ENCODE data around the gene RALGAPA2.

- TF ChIP-seq CTCF (IDR thresholded peaks at IDR 0.05) = no peak
- no peak for TF ChIP-seq POLR2A (IDR thresholded peaks at IDR 0.05)
Measured at GRCh38 chr20:20371083-20371482, 341.4 kb downstream of the RALGAPA2 start.
